Uterus (tissue), 4 donors: ENCODE measurements around the gene XIST. TPM values are rescaled to one million over a fixed set of nuclear protein-coding genes. Genes with fewer than 3 reads are reported as not detected.

Experiments used
- DNase-seq, 2 donors: peaks; one replicate each; pipeline ENCODE4 v3.0.0-alpha.2; 2019 to 2020
- H3K27ac ChIP-seq, 2 donors: fragments of 200-600 bp; sonication (generic); 1 replicate in 1 of 2; 2 replicates in 1 of 2; pipeline ENCODE4 v1.5.1; 2016 to 2018
- H3K27me3 ChIP-seq, 2 donors: fragments of 200-600 bp; sonication (generic); one replicate each; pipeline ENCODE4 v1.5.1; 2018 to 2019; ENCODE audit warnings: control low read depth in 1 of 2
- H3K36me3 ChIP-seq, 2 donors: fragments of 200-600 bp; sonication (generic); one replicate each; pipeline ENCODE4 v1.5.1; 2019; ENCODE audit warnings: control low read depth in 1 of 2
- H3K4me1 ChIP-seq, 2 donors: fragments of 200-600 bp; sonication (generic); one replicate each; pipeline ENCODE4 v1.5.1; 2018 to 2019; ENCODE audit warnings: control low read depth in 1 of 2
- H3K4me3 ChIP-seq, 2 donors: fragments of 200-600 bp; sonication (generic); 1 replicate in 1 of 2; 2 replicates in 1 of 2; pipeline ENCODE4 v1.5.1; 2018 to 2019; ENCODE audit warnings: mild to moderate bottlenecking in 1 of 2
- H3K9me3 ChIP-seq, 2 donors: fragments of 200-600 bp; sonication (generic); one replicate each; pipeline ENCODE4 v1.5.1; 2019; ENCODE audit warnings: control low read depth in 1 of 2
- POLR2A ChIP-seq, 2 donors: fragments of 450-650 bp; IDR thresholded peaks; one replicate each; pipeline ENCODE4 v1.6.1; 2016; ENCODE audit warnings: antibody characterized with exemption in 2 of 2, mild to moderate bottlenecking in 1 of 2, moderate library complexity in 1 of 2
- intact Hi-C: fragments of 100-400 bp; cut with DNase I; formaldehyde crosslinking; loops from one replicate; pipeline ENCODE4 v1.15.1; 2023; ENCODE audit warnings: low total_unique reads
- total RNA-seq, 4 donors: library from RNA; depleted of rRNA in 3 of 4; stranded (reverse); fragments of >200 nt in 3 of 4; gene quantifications; one replicate each; pipeline versions ENCODE4 v1.1.0 to v1.2.4, GENCODE V29; 2014 to 2023
- TF ChIP-seq, protein P1 (sequence below), 4 experiments: fragments of 200-600 bp in 2 of 4; fragments of 450-650 bp in 2 of 4; sonication (generic) in 2 of 4; IDR thresholded peaks; one replicate each; pipeline ENCODE4 v1.5.1; 2016 to 2019; ENCODE audit warnings: antibody characterized with exemption in 4 of 4, mild to moderate bottlenecking in 2 of 4, moderate library complexity in 1 of 4
- donor health status: DM: yes; HTN: yes; CAD: no.

The XIST gene
- total RNA-seq, 4 donors from 2014 or later: 191 to 525 (median 404) TPM

GRCh38 chrX:73867144-73867543, 14.6 kb upstream of the XIST start:
- H3K4me1 ChIP-seq: no peaks in the 10 kb centered on the region
- no peak overlapping the region for H3K27ac ChIP-seq
- no peaks in the 10 kb centered on the region for H3K9me3 ChIP-seq
- intact Hi-C loops: no loop called here
- no peak for TF ChIP-seq POLR2A (IDR thresholded peaks at IDR 0.05)
- TF ChIP-seq, protein P1, sequence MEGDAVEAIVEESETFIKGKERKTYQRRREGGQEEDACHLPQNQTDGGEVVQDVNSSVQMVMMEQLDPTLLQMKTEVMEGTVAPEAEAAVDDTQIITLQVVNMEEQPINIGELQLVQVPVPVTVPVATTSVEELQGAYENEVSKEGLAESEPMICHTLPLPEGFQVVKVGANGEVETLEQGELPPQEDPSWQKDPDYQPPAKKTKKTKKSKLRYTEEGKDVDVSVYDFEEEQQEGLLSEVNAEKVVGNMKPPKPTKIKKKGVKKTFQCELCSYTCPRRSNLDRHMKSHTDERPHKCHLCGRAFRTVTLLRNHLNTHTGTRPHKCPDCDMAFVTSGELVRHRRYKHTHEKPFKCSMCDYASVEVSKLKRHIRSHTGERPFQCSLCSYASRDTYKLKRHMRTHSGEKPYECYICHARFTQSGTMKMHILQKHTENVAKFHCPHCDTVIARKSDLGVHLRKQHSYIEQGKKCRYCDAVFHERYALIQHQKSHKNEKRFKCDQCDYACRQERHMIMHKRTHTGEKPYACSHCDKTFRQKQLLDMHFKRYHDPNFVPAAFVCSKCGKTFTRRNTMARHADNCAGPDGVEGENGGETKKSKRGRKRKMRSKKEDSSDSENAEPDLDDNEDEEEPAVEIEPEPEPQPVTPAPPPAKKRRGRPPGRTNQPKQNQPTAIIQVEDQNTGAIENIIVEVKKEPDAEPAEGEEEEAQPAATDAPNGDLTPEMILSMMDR (IDR thresholded peaks at IDR 0.05): no peak
- no peaks in the 10 kb centered on the region for H3K27me3 ChIP-seq
- DNase-seq: no peak
- H3K4me3 ChIP-seq: no peak overlapping the region
- no peaks in the 10 kb centered on the region for H3K36me3 ChIP-seq

GRCh38 chrX:73863852-73864251, 11.3 kb upstream of the XIST start:
- H3K9me3 ChIP-seq: no peaks in the 10 kb centered on the region
- no peaks in the 10 kb centered on the region for H3K27me3 ChIP-seq
- intact Hi-C loops: no loop called here
- no peak overlapping the region for H3K27ac ChIP-seq
- no peak for DNase-seq
- no peak for TF ChIP-seq POLR2A (IDR thresholded peaks at IDR 0.05)
- TF ChIP-seq, protein P1 (IDR thresholded peaks at IDR 0.05): no peak
- no peak overlapping the region for H3K4me3 ChIP-seq
- no peaks in the 10 kb centered on the region for H3K4me1 ChIP-seq
- no peaks in the 10 kb centered on the region for H3K36me3 ChIP-seq

DNA sequence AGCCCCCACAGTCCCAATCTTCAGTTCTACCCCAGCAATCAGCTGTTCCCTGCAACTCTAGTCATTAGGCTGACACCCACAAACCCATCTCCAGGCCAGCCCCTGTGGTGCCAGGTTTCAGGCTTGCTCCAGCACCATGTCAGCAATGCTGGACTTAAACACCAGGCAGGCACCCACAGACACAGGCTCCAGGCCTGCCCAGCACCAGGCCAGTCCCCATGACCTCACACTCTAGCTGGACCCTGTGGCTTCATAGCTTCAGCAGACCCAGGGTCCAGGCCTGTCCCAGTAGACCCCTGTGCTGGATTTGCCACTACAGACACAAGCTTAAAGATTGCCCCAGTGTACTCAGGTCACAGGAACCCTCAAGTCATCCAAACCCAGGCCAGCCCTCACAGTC, 10.8 kb upstream of the XIST start:
- H3K4me1 ChIP-seq: no peaks in the 10 kb centered on the region
- no peak overlapping the region for H3K4me3 ChIP-seq
- DNase-seq: no peak
- H3K9me3 ChIP-seq: no peaks in the 10 kb centered on the region
- H3K27ac ChIP-seq: no peak overlapping the region
- no peaks in the 10 kb centered on the region for H3K36me3 ChIP-seq
- no peaks in the 10 kb centered on the region for H3K27me3 ChIP-seq
- intact Hi-C loops: no loop called here
- no peak for TF ChIP-seq POLR2A (IDR thresholded peaks at IDR 0.05)
- TF ChIP-seq, protein P1 (IDR thresholded peaks at IDR 0.05): no peak

GRCh38 chrX:73859622-73860021, 7.1 kb upstream of the XIST start:
- no peaks in the 10 kb centered on the region for H3K27me3 ChIP-seq
- no peak overlapping the region for H3K27ac ChIP-seq
- H3K4me3 ChIP-seq: no peak overlapping the region
- no peak for TF ChIP-seq POLR2A (IDR thresholded peaks at IDR 0.05)
- TF ChIP-seq, protein P1 (IDR thresholded peaks at IDR 0.05): no peak
- intact Hi-C loops: no loop called here
- DNase-seq: no peak
- H3K4me1 ChIP-seq: no peaks in the 10 kb centered on the region
- H3K36me3 ChIP-seq: no peaks in the 10 kb centered on the region
- H3K9me3 ChIP-seq: no peaks in the 10 kb centered on the region

DNA sequence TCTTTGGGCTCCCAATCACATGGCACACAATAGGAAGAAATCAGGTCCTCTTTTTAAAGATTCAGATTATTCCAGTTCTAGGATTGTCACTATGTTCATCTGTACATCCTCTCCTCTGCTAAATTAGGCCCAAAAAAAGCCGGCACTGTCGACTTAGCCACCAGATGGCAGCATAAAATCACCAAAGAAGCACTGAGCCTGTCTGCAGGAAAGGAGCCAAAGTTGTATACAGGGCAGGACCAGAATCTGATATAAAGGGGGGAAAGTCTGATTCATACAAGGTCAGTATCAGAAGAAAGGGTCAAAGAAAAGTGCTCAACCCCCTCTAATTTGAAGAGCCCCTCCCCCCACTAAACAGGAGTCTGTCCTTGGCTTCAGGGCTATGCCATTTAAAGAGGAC, 3.0 kb upstream of the XIST start:
- Histone ChIP-seq H3K36me3 (no peaks in the 10 kb centered on the region), H3K27ac (no peak overlapping the region), H3K4me3 (no peak overlapping the region), H3K9me3 (no peaks in the 10 kb centered on the region), H3K4me1 (no peaks in the 10 kb centered on the region), H3K27me3 (no peaks in the 10 kb centered on the region)
- intact Hi-C loops: no loop called here
- peak; percentile 73 for DNase-seq
- TF ChIP-seq, protein P1 (IDR thresholded peaks at IDR 0.05): peak; percentile 75 to 84 (median 82)
- TF ChIP-seq POLR2A (IDR thresholded peaks at IDR 0.05): no peak
